Mesothelial cell of epicardium (in vitro differentiated cells): ENCODE measurements around the gene TNNT3. TPM values are rescaled to one million over a fixed set of nuclear protein-coding genes. Genes with fewer than 3 reads are reported as not detected.

Source experiments
- DNase-seq, 2 experiments: peaks; one replicate each; pipeline ENCODE4 v3.0.0; 2021; ENCODE audit warnings: low spot score in 2 of 2; ENCODE audit not compliant: unreplicated experiment in 2 of 2
- H3K27ac Mint-ChIP-seq: 2 replicates; pipeline ENCODE4 v1.8.0; 2021; ENCODE audit warnings: mixed read lengths
- H3K27me3 Mint-ChIP-seq: 2 replicates; pipeline ENCODE4 v1.8.0; 2021; ENCODE audit warnings: low read depth, mixed read lengths
- H3K36me3 Mint-ChIP-seq: 2 replicates; pipeline ENCODE4 v1.8.0; 2021; ENCODE audit warnings: mixed read lengths
- H3K4me1 Mint-ChIP-seq: 2 replicates; pipeline ENCODE4 v1.8.0; 2021; ENCODE audit warnings: mixed read lengths
- H3K4me3 Mint-ChIP-seq: 2 replicates; pipeline ENCODE4 v1.8.0; 2021; ENCODE audit warnings: mild to moderate bottlenecking, moderate library complexity, mixed read lengths
- H3K9me3 Mint-ChIP-seq: 2 replicates; pipeline ENCODE4 v1.8.0; 2021; ENCODE audit warnings: mixed read lengths
- total RNA-seq: library from RNA; stranded (reverse); gene quantifications from 3 replicates; pipeline ENCODE4 v1.2.1, GENCODE V29; 2021
- TF ChIP-seq, protein P1 (sequence below): fragments of 200-600 bp; sonication (generic); IDR thresholded peaks from one replicate; pipeline ENCODE4 v1.5.0; 2021; ENCODE audit warnings: antibody characterized with exemption; ENCODE audit not compliant: unreplicated experiment

TNNT3 gene
- total RNA-seq, 1 donor from 2014 or later = 15.2 TPM

DNA sequence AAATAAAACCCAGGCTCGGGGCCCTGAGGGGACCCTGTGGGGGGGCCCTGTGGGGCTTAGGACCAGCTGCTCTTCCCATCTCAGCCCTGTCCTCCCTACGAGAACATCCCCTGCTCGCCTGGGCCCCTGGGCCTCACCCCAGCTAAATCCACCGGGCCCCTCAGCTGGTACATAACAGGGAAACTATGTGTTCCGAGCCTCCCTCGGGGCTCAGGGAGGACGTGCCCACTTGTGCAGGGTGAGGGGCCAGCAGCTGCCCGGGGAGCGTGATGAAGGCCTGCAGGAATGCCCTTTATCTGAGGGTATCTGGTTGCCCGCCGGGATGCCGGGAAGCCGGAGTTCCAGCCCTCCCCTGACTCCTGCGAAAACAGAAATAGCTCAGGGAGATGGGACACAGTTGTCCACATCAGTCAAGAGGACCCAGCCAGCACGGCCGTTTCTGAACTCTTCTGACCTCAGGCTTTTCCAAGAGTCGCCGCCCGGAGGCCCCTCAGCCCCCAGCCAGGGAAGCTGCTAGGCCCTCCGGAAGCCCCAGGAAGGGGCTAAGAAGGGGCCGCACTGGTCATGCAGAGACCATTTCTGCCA, 48.2 kb downstream of the TNNT3 start:
- Mint-ChIP-seq H3K4me1 (no peaks in the 10 kb centered on the region), H3K9me3 (no peaks in the 10 kb centered on the region), H3K27me3 (no peaks in the 10 kb centered on the region), H3K4me3 (no peak overlapping the region), H3K27ac (no peak overlapping the region), H3K36me3 (no peaks in the 10 kb centered on the region)
- TF ChIP-seq, protein P1, sequence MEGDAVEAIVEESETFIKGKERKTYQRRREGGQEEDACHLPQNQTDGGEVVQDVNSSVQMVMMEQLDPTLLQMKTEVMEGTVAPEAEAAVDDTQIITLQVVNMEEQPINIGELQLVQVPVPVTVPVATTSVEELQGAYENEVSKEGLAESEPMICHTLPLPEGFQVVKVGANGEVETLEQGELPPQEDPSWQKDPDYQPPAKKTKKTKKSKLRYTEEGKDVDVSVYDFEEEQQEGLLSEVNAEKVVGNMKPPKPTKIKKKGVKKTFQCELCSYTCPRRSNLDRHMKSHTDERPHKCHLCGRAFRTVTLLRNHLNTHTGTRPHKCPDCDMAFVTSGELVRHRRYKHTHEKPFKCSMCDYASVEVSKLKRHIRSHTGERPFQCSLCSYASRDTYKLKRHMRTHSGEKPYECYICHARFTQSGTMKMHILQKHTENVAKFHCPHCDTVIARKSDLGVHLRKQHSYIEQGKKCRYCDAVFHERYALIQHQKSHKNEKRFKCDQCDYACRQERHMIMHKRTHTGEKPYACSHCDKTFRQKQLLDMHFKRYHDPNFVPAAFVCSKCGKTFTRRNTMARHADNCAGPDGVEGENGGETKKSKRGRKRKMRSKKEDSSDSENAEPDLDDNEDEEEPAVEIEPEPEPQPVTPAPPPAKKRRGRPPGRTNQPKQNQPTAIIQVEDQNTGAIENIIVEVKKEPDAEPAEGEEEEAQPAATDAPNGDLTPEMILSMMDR = no peak
- DNase-seq = no peak

DNA sequence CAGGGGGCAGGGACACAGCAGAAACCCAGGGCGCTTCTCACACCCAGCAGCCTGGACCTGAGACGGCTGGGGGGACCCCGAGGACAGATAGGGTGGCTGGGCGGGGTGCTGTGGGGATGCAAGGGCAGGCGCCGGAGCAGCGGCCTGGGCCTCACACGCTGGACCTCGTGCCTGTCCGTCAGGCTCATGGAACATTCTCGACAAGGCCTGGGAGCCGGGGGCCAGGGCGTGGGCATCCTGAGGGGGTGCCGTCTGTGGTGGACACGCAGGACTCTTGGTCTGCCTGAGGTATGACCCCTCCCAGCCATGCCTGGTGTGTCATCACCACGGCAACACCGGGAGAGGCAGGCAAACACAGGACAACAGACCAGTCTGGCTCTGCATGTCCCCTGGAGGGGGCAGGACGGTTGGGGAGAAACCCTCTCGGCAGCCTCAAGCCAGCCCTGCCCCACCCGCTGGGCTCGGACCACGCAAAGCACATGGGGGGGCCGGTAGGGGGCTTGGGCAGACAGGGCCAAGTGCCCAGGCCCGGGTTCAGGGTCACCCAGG, 49.0 kb downstream of the TNNT3 start:
- TF ChIP-seq, protein P1 = no peak
- no peaks in the 10 kb centered on the region for H3K36me3 Mint-ChIP-seq
- no peaks in the 10 kb centered on the region for H3K27me3 Mint-ChIP-seq
- no peaks in the 10 kb centered on the region for H3K9me3 Mint-ChIP-seq
- no peak overlapping the region for H3K27ac Mint-ChIP-seq
- H3K4me3 Mint-ChIP-seq = no peak overlapping the region
- H3K4me1 Mint-ChIP-seq = no peaks in the 10 kb centered on the region
- no peak for DNase-seq

DNA sequence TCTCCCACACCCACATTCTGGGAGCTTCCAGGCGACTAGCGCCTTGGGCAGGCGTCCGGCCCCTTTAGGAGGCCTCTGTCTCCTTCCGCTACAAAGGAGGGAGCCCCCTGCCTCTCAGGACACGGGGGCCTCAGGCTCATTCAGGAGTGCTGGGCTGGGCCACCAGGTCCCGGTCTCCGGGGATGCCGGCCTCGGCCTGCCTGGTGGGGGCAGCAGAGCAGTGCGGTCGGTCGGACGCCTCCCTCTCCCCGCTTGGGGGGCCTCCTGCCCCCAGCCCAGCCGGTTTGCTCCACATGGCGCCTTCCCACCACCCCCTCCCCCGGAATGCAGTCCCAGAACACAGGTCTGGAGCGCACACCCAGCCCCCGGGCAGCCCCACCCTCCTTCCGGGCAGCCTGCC, 49.5 kb downstream of the TNNT3 start:
- no peaks in the 10 kb centered on the region for H3K9me3 Mint-ChIP-seq
- TF ChIP-seq, protein P1 = no peak
- no peak overlapping the region for H3K27ac Mint-ChIP-seq
- H3K4me3 Mint-ChIP-seq = no peak overlapping the region
- H3K27me3 Mint-ChIP-seq = no peaks in the 10 kb centered on the region
- no peaks in the 10 kb centered on the region for H3K36me3 Mint-ChIP-seq
- no peaks in the 10 kb centered on the region for H3K4me1 Mint-ChIP-seq
- no peak for DNase-seq

DNA sequence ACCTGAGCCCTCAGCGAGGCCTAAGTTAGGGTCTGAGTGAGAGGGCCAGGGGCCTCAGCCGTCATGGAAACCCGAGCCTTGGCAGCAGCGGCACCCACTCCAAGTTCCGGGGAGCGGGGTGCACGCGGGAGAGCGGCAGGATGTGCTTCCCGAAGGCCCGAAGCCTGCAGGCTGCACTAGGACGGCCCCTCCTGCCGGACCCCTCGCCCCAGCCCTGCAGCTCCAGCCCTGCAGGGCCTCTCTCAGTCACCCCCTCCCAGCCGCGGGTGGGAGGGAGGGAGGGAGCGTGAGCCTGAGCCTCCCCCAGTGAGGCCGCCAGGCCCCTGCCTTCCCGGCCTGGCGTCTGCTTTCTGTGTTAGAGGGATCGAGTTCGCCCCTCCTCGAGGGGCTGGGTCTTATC, 50.3 kb downstream of the TNNT3 start:
- no peak for DNase-seq
- Mint-ChIP-seq H3K4me1 (no peaks in the 10 kb centered on the region), H3K9me3 (no peaks in the 10 kb centered on the region), H3K27ac (no peak overlapping the region), H3K4me3 (no peak overlapping the region), H3K27me3 (no peaks in the 10 kb centered on the region), H3K36me3 (no peaks in the 10 kb centered on the region)
- TF ChIP-seq, protein P1 = no peak

DNA sequence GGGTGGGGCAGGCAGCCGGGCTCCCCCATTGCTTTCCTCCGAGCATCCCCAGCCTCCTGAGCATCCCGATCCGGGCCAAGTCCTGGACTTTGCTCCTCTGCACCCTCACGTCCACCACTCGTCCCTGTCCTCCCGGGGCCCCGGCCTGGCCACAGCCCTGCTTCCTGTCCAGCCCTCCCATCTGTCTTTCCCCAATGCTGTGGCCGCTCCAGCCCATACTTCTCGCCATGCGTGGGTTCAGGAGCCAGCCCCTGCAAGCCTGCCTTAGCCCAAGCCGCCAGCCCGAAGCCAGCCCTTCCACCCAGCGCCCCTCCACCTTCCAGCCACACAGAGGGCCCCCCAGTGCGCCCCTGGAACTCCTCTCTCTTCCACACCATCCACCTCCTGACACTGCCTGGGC, 51.5 kb downstream of the TNNT3 start:
- DNase-seq = no peak
- H3K4me1 Mint-ChIP-seq = no peaks in the 10 kb centered on the region
- no peaks in the 10 kb centered on the region for H3K36me3 Mint-ChIP-seq
- no peaks in the 10 kb centered on the region for H3K27me3 Mint-ChIP-seq
- H3K4me3 Mint-ChIP-seq = no peak overlapping the region
- TF ChIP-seq, protein P1 = no peak
- no peaks in the 10 kb centered on the region for H3K9me3 Mint-ChIP-seq
- H3K27ac Mint-ChIP-seq = peak overlapping the region; percentile 50

DNA sequence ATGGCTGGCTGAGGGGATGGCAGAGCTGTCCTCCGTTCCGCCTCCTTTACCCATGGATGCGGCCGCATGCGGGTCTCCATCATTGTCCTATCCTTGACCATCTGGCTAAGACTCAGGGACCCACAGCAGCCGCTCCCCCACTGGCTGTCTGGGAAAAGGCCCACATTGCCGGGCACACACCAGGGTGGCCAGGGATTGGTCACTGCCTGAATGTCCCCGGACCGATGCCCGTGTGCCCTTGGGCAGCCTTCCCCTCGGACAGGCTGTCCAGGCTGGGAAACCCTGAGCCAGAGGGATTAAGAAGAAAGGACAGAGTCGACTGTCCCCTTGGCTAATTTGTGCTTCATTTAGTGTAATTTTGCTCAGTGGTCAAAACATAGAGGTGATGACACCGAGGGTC, 55.7 kb downstream of the TNNT3 start:
- no peak overlapping the region for H3K27ac Mint-ChIP-seq
- no peak overlapping the region for H3K4me3 Mint-ChIP-seq
- H3K36me3 Mint-ChIP-seq = no peaks in the 10 kb centered on the region
- TF ChIP-seq, protein P1 = no peak
- no peak for DNase-seq
- H3K27me3 Mint-ChIP-seq = no peaks in the 10 kb centered on the region
- no peaks in the 10 kb centered on the region for H3K4me1 Mint-ChIP-seq
- no peaks in the 10 kb centered on the region for H3K9me3 Mint-ChIP-seq
